Esophagus squamous epithelium (tissue), 5 donors: ENCODE measurements around the gene ATP2A3. TPM values are rescaled to one million over a fixed set of nuclear protein-coding genes. Genes with fewer than 3 reads are reported as not detected.

ENCODE experiments used
- DNase-seq: peaks from one replicate; lab custom pipeline; 2025; lab: John Stamatoyannopoulos, UW
- H3K27ac ChIP-seq, 4 donors: fragments of 200-600 bp; sonication (generic); one replicate each; pipeline ENCODE4 v1.5.1; 2016 to 2019; ENCODE audit warnings: mild to moderate bottlenecking in 1 of 4
- H3K27me3 ChIP-seq, 4 donors: fragments of 200-600 bp; sonication (generic); 1 replicate in 3 of 4; 2 replicates in 1 of 4; pipeline versions ENCODE4 v1.5.1 to v1.6.0; 2017 to 2021; ENCODE audit warnings: antibody characterized with exemption in 1 of 4
- H3K36me3 ChIP-seq, 3 donors: fragments of 200-600 bp; sonication (generic); one replicate each; pipeline ENCODE4 v1.5.1; 2016 to 2019
- H3K4me1 ChIP-seq, 3 donors: fragments of 200-600 bp; sonication (generic); one replicate each; pipeline ENCODE4 v1.5.1; 2017 to 2019
- H3K4me3 ChIP-seq, 4 donors: fragments of 200-600 bp; sonication (generic); 1 replicate in 3 of 4; 2 replicates in 1 of 4; pipeline ENCODE4 v1.5.1; 2016 to 2019; ENCODE audit warnings: mild to moderate bottlenecking in 2 of 4, moderate library complexity in 1 of 4
- H3K9me3 ChIP-seq, 3 donors: fragments of 200-600 bp; sonication (generic); one replicate each; pipeline ENCODE4 v1.5.1; 2016 to 2019
- POLR2A ChIP-seq, 4 donors: fragments of 450-650 bp; IDR thresholded peaks; one replicate each; pipeline ENCODE4 v1.6.1; 2017; ENCODE audit warnings: antibody characterized with exemption in 4 of 4, mild to moderate bottlenecking in 4 of 4, moderate library complexity in 3 of 4
- WGBS, 2 donors: methylation state at CpG; one replicate each; pipeline ENCODE4 v1.1.5; 2018; 5-methylcytosine and 5-hydroxymethylcytosine counted together
- intact Hi-C: fragments of 100-400 bp; cut with DNase I; formaldehyde crosslinking; loops from one replicate; pipeline ENCODE4 v1.15.0; 2022
- total RNA-seq, 4 donors: library from RNA; depleted of rRNA; stranded (reverse); fragments of >200 nt; gene quantifications; one replicate each; pipeline ENCODE4 v1.1.0, GENCODE V29; 2016
- TF ChIP-seq, protein P1 (sequence below), 6 experiments: fragments of 450-650 bp in 4 of 6; fragments of 200-600 bp in 2 of 6; sonication (generic) in 2 of 6; IDR thresholded peaks; one replicate each; pipeline ENCODE4 v1.5.1; 2016 to 2019; ENCODE audit warnings: antibody characterized with exemption in 6 of 6, mild to moderate bottlenecking in 4 of 6, moderate library complexity in 4 of 6
- donor health status: DM: yes; HTN: yes; CAD: no.

Gene ATP2A3
- total RNA-seq, 4 donors from 2014 or later: 2.7 to 9.9 (median 5.3) TPM

DNA sequence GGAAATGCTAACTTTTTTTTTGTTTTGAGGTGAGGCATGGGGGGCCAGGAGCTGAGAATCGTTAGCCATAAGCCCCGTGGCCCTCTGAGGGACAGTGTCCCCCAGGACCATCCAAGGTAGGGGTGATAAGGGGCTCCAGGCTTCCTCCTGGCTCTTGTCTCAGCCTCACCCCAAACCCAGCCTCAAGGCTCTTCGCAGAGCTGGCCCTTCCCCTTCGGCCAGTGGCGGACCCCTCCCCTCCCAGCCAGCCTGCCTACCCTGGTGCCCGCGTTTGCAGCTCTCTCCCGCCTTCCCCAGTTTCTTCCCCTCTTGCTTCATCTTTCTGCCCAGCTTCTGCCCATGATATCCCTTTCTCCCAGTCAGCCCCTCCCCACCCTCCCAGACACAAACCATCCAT, 22.7 kb upstream of the ATP2A3 start:
- 79 to 81% methylated on average over 6 to 8 of the region's 8 CpGs for WGBS, 2 donors
- Histone ChIP-seq H3K4me3 (no peak overlapping the region), H3K4me1 (peaks cover 0 to 58% (median 14%) of the 10 kb centered on the region in 3 donors), H3K27ac (no peak overlapping the region), H3K9me3 (no peaks in the 10 kb centered on the region), H3K27me3 (peaks cover 0 to 34% (median 0%) of the 10 kb centered on the region in 4 donors), H3K36me3 (no peaks in the 10 kb centered on the region)
- DNase-seq: no peak
- TF ChIP-seq, protein P1, sequence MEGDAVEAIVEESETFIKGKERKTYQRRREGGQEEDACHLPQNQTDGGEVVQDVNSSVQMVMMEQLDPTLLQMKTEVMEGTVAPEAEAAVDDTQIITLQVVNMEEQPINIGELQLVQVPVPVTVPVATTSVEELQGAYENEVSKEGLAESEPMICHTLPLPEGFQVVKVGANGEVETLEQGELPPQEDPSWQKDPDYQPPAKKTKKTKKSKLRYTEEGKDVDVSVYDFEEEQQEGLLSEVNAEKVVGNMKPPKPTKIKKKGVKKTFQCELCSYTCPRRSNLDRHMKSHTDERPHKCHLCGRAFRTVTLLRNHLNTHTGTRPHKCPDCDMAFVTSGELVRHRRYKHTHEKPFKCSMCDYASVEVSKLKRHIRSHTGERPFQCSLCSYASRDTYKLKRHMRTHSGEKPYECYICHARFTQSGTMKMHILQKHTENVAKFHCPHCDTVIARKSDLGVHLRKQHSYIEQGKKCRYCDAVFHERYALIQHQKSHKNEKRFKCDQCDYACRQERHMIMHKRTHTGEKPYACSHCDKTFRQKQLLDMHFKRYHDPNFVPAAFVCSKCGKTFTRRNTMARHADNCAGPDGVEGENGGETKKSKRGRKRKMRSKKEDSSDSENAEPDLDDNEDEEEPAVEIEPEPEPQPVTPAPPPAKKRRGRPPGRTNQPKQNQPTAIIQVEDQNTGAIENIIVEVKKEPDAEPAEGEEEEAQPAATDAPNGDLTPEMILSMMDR (IDR thresholded peaks at IDR 0.05): no peak
- no peak for TF ChIP-seq POLR2A (IDR thresholded peaks at IDR 0.05)
- intact Hi-C loops: no loop called here

DNA sequence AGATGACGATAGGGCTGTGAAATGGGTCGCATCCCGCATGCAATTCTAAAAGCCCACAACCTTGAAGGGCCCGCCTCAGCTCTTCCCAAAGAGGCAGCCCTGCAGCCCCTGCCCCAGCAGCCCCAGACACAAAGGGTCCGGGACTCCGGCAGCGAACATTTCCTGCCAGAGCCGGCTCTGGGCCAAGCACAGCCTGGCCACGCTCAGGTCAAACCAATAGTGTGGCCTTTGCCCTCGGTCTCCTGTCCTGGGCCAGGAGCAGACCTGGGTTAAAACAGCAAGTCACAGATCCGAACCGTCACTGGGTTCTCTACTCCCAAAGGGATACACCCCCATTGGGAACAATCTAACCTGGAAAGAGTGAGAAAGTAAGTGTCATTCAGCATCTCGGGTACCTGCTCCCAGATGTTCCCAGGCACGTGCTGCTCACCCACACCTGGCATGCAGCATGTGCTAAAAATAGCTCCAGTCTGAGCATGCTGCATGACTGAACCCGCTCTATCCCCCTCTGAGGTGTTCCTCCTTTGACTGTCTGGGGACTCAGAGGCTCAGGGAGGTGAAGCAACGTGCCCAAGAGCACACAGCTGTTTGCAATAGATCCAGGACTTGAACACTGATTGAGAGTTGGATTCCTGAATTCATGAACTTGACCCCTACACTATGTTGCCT, 22.2 kb upstream of the ATP2A3 start:
- Histone ChIP-seq H3K4me1 (peaks cover 0 to 58% (median 14%) of the 10 kb centered on the region in 3 donors), H3K27me3 (peaks cover 0 to 34% (median 0%) of the 10 kb centered on the region in 4 donors), H3K36me3 (no peaks in the 10 kb centered on the region), H3K9me3 (no peaks in the 10 kb centered on the region), H3K4me3 (no peak overlapping the region), H3K27ac (peak overlapping the region in 2 of 4 donors; percentile 26 to 46)
- WGBS, 2 donors: 38 to 46% methylated on average over 10 to 12 of the region's 16 CpGs
- TF ChIP-seq, protein P1 (IDR thresholded peaks at IDR 0.05): no peak
- TF ChIP-seq POLR2A (IDR thresholded peaks at IDR 0.05): no peak
- DNase-seq: no peak
- intact Hi-C loops: no loop called here

DNA sequence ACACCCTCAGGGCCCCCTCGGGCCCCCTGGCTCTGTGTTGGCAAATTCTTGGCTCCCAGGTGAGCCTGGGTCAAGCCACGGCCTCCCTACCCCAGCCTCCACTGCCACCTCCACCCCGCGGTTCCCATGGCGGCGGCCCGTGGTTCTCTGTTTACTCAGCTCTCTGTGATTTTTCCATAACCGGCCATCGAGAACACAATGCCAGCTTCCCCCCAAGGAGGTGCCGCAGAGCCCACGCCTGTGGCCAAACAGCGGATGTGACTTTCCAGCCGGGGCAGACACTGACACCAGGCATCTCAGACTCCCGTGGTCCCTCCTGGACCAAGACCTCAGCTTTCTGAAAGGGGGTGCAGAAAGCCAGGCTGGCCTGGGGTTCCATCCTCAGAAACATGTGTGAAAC, 21.6 kb upstream of the ATP2A3 start:
- peak overlapping the region in 2 of 4 donors; percentile 26 to 46 for H3K27ac ChIP-seq
- intact Hi-C loops: no loop called here
- 0 to 30% methylated on average over 1 to 2 of the region's 14 CpGs for WGBS, 2 donors

DNA sequence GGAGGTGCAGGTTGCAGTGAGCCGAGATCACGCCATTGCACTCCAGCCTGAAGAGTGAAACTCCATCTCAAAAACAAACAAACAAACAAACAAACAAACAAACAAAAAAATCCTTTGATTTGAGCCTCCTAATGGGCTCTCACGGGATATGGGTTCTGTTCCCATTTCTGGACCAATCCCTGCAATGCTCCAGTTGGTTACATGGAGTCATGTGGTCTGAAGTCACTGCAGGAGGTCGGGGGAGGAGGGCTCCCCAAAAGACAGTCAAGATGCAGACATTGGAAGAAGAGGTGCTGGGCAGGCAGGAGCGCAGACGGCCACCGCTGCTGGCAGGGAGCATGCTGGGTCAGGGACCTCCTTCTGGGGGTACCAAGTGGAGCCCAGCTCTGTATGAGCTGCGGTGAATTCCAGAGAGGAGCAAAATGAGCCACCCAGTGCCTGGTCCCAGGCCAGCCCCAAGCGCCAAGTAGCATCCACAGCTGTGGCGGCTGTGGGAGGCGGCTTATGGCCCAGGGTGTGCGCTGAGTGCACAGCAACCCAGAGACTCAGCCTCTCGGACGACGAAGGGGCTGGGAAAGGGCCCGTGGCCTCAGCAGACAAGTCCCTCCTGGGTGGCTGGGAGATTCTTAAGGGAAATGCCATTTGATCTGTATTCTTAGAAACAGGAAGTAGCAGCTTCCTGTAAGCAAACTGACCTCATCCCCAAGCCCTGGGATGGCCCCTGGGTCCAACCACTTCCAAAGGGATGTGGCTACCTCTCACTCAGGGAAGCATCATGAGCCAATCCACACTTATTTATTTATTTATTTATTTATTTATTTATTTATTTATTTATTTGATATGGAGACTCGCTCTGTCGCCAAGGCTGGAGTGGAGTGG, 19.6 kb upstream of the ATP2A3 start:
- no peak for DNase-seq
- Histone ChIP-seq H3K27me3 (peaks cover 0 to 34% (median 0%) of the 10 kb centered on the region in 4 donors), H3K36me3 (no peaks in the 10 kb centered on the region), H3K4me3 (no peak overlapping the region), H3K4me1 (peaks cover 0 to 36% (median 8%) of the 10 kb centered on the region in 3 donors), H3K9me3 (peaks cover 0 to 6% (median 0%) of the 10 kb centered on the region in 3 donors), H3K27ac (no peak overlapping the region)
- TF ChIP-seq, protein P1 (IDR thresholded peaks at IDR 0.05): no peak
- TF ChIP-seq POLR2A (IDR thresholded peaks at IDR 0.05): no peak
- WGBS, 2 donors: 74 to 88% methylated on average over 6 to 12 of the region's 18 CpGs
- intact Hi-C loops: no loop called here

More for the DNA sequence above, 21.6 kb upstream of the ATP2A3 start:
- H3K9me3 ChIP-seq: no peaks in the 10 kb centered on the region
- TF ChIP-seq POLR2A (IDR thresholded peaks at IDR 0.05): no peak
- TF ChIP-seq, protein P1 (IDR thresholded peaks at IDR 0.05): no peak
- H3K4me3 ChIP-seq: no peak overlapping the region
- DNase-seq: no peak
- H3K27me3 ChIP-seq: peaks cover 0 to 34% (median 0%) of the 10 kb centered on the region in 4 donors
- no peaks in the 10 kb centered on the region for H3K36me3 ChIP-seq
- H3K4me1 ChIP-seq: peaks cover 0 to 56% (median 14%) of the 10 kb centered on the region in 3 donors
